Stimulated activated naive CD4-positive, alpha-beta T cell (primary cell): ENCODE data around the gene AMIGO2.
A peak's percentile ranks its signal among the peaks of the same experiment; 100 is the strongest.

ENCODE experiments used
- DNase-seq, 6 experiments: peaks; one replicate each; lab custom pipeline; 2025; lab: John Stamatoyannopoulos, UW

The AMIGO2 gene

GRCh38 chr12:47033789-47034555 is 45.8 kb downstream of the AMIGO2 start:
- DNase-seq = no peak

GRCh38 chr12:47033081-47033480 is 46.7 kb downstream of the AMIGO2 start:
- DNase-seq = no peak

GRCh38 chr12:47032644-47033043 is 47.1 kb downstream of the AMIGO2 start:
- DNase-seq = peak in 4 of 6 experiments; percentile 6 to 73 (median 52)

- DNase-seq = no peak
Measured at GRCh38 chr12:47029903-47030302, 49.9 kb downstream of the AMIGO2 start.

- DNase-seq = no peak
Measured at GRCh38 chr12:47028981-47029708, 50.6 kb downstream of the AMIGO2 start.

GRCh38 chr12:47028186-47028585 is 51.6 kb downstream of the AMIGO2 start:
- DNase-seq = no peak
